Spleen (tissue), 7 donors: Measurements from ENCODE around the gene DDIT4.

ENCODE experiments used
- POLR2A ChIP-seq, 3 donors: fragments of 450-650 bp; IDR thresholded peaks; one replicate each; pipeline ENCODE4 v1.5.1; 2017; ENCODE audit warnings: antibody characterized with exemption in 3 of 3, mild to moderate bottlenecking in 1 of 3
- POLR2AphosphoS5 ChIP-seq, 3 donors: sonication (generic); formaldehyde crosslinking; IDR thresholded peaks; one replicate each; pipeline ENCODE4 v1.5.1; 2017; ENCODE audit warnings: antibody characterized with exemption in 3 of 3
- TF ChIP-seq, protein P1 (sequence below), 11 experiments: fragments of 200-600 bp in 7 of 11; fragments of 450-650 bp in 4 of 11; sonication (generic) in 4 of 11; IDR thresholded peaks in 8 of 11; conservative IDR thresholded peaks in 3 of 11; 1 replicate in 7 of 11; 2 replicates in 4 of 11; pipeline versions ENCODE4 v1.4.0 to v1.8.0; 2016 to 2021; ENCODE audit warnings: antibody characterized with exemption in 11 of 11, inconsistent platforms in 4 of 11, mild to moderate bottlenecking in 1 of 11
- donor health status: DM: no; HTN: no; CAD: no; lungs with moderate emphysema.
- donor health status: DM: no; HTN: no; CAD: no.
- donor health status: DM: no; HTN: no; CAD: no.

DNA sequence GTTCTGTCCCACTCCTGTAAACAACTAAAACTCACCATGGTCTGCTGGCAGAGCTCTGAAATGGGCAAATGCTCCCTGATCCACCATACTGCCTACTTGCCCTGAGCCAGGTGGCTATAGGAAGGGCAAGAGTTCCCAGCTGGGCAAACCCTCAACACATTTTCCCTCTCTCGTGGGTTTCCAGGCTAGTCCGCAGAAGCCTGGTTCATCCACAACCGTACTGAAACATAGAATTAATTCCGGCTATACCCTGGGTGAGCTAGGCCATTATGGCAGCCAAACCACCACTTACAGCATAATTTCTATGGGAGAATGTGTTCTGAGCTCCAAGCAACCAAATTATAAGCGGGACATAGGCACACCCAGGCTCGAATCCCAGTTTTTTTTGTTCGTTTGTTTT, 20.1 kb upstream of the DDIT4 start:
- TF ChIP-seq, protein P1, sequence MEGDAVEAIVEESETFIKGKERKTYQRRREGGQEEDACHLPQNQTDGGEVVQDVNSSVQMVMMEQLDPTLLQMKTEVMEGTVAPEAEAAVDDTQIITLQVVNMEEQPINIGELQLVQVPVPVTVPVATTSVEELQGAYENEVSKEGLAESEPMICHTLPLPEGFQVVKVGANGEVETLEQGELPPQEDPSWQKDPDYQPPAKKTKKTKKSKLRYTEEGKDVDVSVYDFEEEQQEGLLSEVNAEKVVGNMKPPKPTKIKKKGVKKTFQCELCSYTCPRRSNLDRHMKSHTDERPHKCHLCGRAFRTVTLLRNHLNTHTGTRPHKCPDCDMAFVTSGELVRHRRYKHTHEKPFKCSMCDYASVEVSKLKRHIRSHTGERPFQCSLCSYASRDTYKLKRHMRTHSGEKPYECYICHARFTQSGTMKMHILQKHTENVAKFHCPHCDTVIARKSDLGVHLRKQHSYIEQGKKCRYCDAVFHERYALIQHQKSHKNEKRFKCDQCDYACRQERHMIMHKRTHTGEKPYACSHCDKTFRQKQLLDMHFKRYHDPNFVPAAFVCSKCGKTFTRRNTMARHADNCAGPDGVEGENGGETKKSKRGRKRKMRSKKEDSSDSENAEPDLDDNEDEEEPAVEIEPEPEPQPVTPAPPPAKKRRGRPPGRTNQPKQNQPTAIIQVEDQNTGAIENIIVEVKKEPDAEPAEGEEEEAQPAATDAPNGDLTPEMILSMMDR (IDR thresholded peaks at IDR 0.05 in 8 of 11, conservative IDR thresholded peaks at IDR 0.05 in 3 of 11), result no peak
- TF ChIP-seq POLR2A (IDR thresholded peaks at IDR 0.05) (no peak), POLR2AphosphoS5 (IDR thresholded peaks at IDR 0.05) (no peak)
